GM21786 (cell line): Measurements from ENCODE around the gene DACH2.

ENCODE experiments used
- ATAC-seq: cut with Tn5 transposase; IDR thresholded peaks from one replicate; pipeline ENCODE4 v1.9.1; 2021; ENCODE audit not compliant: unreplicated experiment

Gene DACH2

GRCh38 chrX:86295293-86295692 is 147.0 kb downstream of the DACH2 start:
- ATAC-seq: no peak

- ATAC-seq: no peak
Measured at GRCh38 chrX:86322913-86323312, 174.7 kb downstream of the DACH2 start.

GRCh38 chrX:86329174-86329573 is 180.9 kb downstream of the DACH2 start:
- no peak for ATAC-seq

GRCh38 chrX:86348669-86349068 is 200.4 kb downstream of the DACH2 start:
- ATAC-seq: no peak

- ATAC-seq: no peak
Measured at GRCh38 chrX:86349115-86349514, 200.9 kb downstream of the DACH2 start.

GRCh38 chrX:86369847-86370630 is 221.8 kb downstream of the DACH2 start:
- no peak for ATAC-seq

- no peak for ATAC-seq
Measured at GRCh38 chrX:86370927-86371326, 222.7 kb downstream of the DACH2 start.

GRCh38 chrX:86379209-86379608 is 231.0 kb downstream of the DACH2 start:
- no peak for ATAC-seq

GRCh38 chrX:86383681-86384540 is 235.7 kb downstream of the DACH2 start:
- no peak for ATAC-seq

- no peak for ATAC-seq
Measured at GRCh38 chrX:86407371-86407770, 259.1 kb downstream of the DACH2 start.

GRCh38 chrX:86421771-86422170 is 273.5 kb downstream of the DACH2 start:
- no peak for ATAC-seq

GRCh38 chrX:86436116-86436515 is 287.9 kb downstream of the DACH2 start:
- ATAC-seq: no peak

GRCh38 chrX:86455495-86455894 is 307.2 kb downstream of the DACH2 start:
- no peak for ATAC-seq

GRCh38 chrX:86460760-86461159 is 312.5 kb downstream of the DACH2 start:
- no peak for ATAC-seq

GRCh38 chrX:86504297-86504696 is 356.0 kb downstream of the DACH2 start:
- no peak for ATAC-seq

- no peak for ATAC-seq
Measured at GRCh38 chrX:86507331-86507730, 359.1 kb downstream of the DACH2 start.

GRCh38 chrX:86579777-86580176 is 431.5 kb downstream of the DACH2 start:
- no peak for ATAC-seq

GRCh38 chrX:86604607-86605006 is 456.4 kb downstream of the DACH2 start:
- ATAC-seq: peak; percentile 98

GRCh38 chrX:86696951-86697350 is 548.7 kb downstream of the DACH2 start:
- no peak for ATAC-seq

GRCh38 chrX:86711531-86712180 is 563.4 kb downstream of the DACH2 start:
- ATAC-seq: no peak

- no peak for ATAC-seq
Measured at GRCh38 chrX:86714441-86714840, 566.2 kb downstream of the DACH2 start.

- no peak for ATAC-seq
Measured at GRCh38 chrX:86724277-86724676, 576.0 kb downstream of the DACH2 start.
